SK-N-SH (cell line): ENCODE results near the gene NPFFR2. TPM values are rescaled to one million over a fixed set of nuclear protein-coding genes. Genes with fewer than 3 reads are reported as not detected.

Experiments
- CTCF ChIA-PET: fragments of 300-600, 350-600 bp; formaldehyde crosslinking; extraction: SDS; loops from one replicate; lab custom pipeline; 2021; lab: Yijun Ruan, JAX
- POLR2A ChIA-PET: fragments of 350-600 bp; sonication (Branson Sonifier 250); formaldehyde crosslinking; extraction: SDS; loops from one replicate; lab custom pipeline; 2020; ENCODE audit warnings: antibody characterized with exemption, inconsistent platforms; lab: Yijun Ruan, JAX
- DNase-seq: peaks from one replicate; pipeline ENCODE4 v3.0.0; 2012
- H2AFZ ChIP-seq: fragments of 200-600 bp; sonication (generic); 2 replicates; pipeline ENCODE4 v1.8.1; 2016; ENCODE audit warnings: antibody characterized with exemption, mild to moderate bottlenecking, low read depth
- H3F3A ChIP-seq: fragments of 200-600 bp; sonication (generic); replicated peaks from 2 replicates; pipeline ENCODE3; 2016; ENCODE audit warnings: antibody characterized with exemption, mild to moderate bottlenecking; ENCODE audit not compliant: insufficient read depth
- H3K27ac ChIP-seq, 2 experiments: fragments of 200-500 bp in 1 of 2; fragments of 200-600 bp in 1 of 2; sonication (Bioruptor generic) in 1 of 2; sonication (generic), shearing (Covaris generic) in 1 of 2; 2 replicates each; pipeline versions ENCODE4 v1.5.1 to v1.6.1; 2014 to 2016; ENCODE audit warnings: low read depth in 2 of 2, inconsistent platforms in 1 of 2, low read length in 1 of 2, mild to moderate bottlenecking in 1 of 2, mixed read lengths in 1 of 2
- H3K27me3 ChIP-seq: fragments of 200-600 bp; sonication (generic), shearing (Covaris generic); 2 replicates; pipeline ENCODE4 v1.6.1; 2016; ENCODE audit warnings: mixed run types; ENCODE audit not compliant: insufficient read depth
- H3K36me3 ChIP-seq, 2 experiments: fragments of 200-500 bp in 1 of 2; fragments of 200-600 bp in 1 of 2; sonication (Bioruptor generic) in 1 of 2; sonication (generic) in 1 of 2; replicated peaks in 1 of 2; 2 replicates each; pipeline versions ENCODE3 to v1.5.1; 2014 to 2016; ENCODE audit warnings: low read length in 1 of 2, mild to moderate bottlenecking in 1 of 2; ENCODE audit not compliant: insufficient read depth in 2 of 2, control insufficient read depth in 1 of 2
- H3K4me1 ChIP-seq, 2 experiments: fragments of 200-500 bp in 1 of 2; fragments of 200-600 bp in 1 of 2; sonication (Bioruptor generic) in 1 of 2; sonication (generic), shearing (Covaris generic) in 1 of 2; 2 replicates each; pipeline versions ENCODE4 v1.5.1 to v1.6.1; 2014 to 2016; ENCODE audit warnings: low read depth in 1 of 2, low read length in 1 of 2, mixed run types in 1 of 2; ENCODE audit not compliant: insufficient read depth in 2 of 2, control insufficient read depth in 1 of 2
- H3K4me2 ChIP-seq: fragments of 200-600 bp; sonication (generic), shearing (Covaris generic); 2 replicates; pipeline ENCODE4 v1.6.1; 2017; ENCODE audit warnings: mixed run types
- H3K4me3 ChIP-seq, 2 experiments: fragments of 200-500 bp in 1 of 2; fragments of 200-600 bp in 1 of 2; sonication (Bioruptor generic) in 1 of 2; sonication (generic), shearing (Covaris generic) in 1 of 2; 2 replicates each; pipeline versions ENCODE4 v1.5.1 to v1.8.1; 2014 to 2016; ENCODE audit warnings: low read depth in 2 of 2, inconsistent platforms in 1 of 2, low read length in 1 of 2, mild to moderate bottlenecking in 1 of 2, mixed read lengths in 1 of 2, moderate library complexity in 1 of 2
- H3K79me2 ChIP-seq: fragments of 200-600 bp; sonication (generic); 2 replicates; pipeline ENCODE4 v1.8.1; 2017; ENCODE audit warnings: mild to moderate bottlenecking; ENCODE audit not compliant: insufficient read depth
- H3K9ac ChIP-seq: fragments of 200-600 bp; sonication (generic); 2 replicates; pipeline ENCODE4 v1.6.1; 2017; ENCODE audit warnings: mixed run types
- H3K9me2 ChIP-seq: fragments of 200-600 bp; sonication (generic); 2 replicates; pipeline ENCODE4 v1.6.1; 2017; ENCODE audit warnings: mixed run types
- H3K9me3 ChIP-seq: fragments of 200-600 bp; sonication (generic); 2 replicates; pipeline ENCODE4 v1.6.1; 2017; ENCODE audit warnings: mixed run types, mild to moderate bottlenecking, moderate library complexity
- H4K20me1 ChIP-seq: fragments of 200-600 bp; sonication (generic); 2 replicates; pipeline ENCODE4 v1.6.1; 2017; ENCODE audit warnings: mild to moderate bottlenecking, mixed run types; ENCODE audit not compliant: insufficient read depth
- FOSL2 ChIP-seq: IDR thresholded peaks from 2 replicates; pipeline ENCODE4 v1.4.0; 2012; ENCODE audit warnings: low read depth, mild to moderate bottlenecking, moderate library complexity, borderline replicate concordance
- FOXM1 ChIP-seq: IDR thresholded peaks from 2 replicates; pipeline ENCODE4 v1.4.0; 2012; ENCODE audit warnings: low read depth, mild to moderate bottlenecking
- JUND ChIP-seq: IDR thresholded peaks from 2 replicates; pipeline ENCODE4 v1.4.0; 2012
- MEF2A ChIP-seq: IDR thresholded peaks from 2 replicates; pipeline ENCODE4 v1.4.0; 2012; ENCODE audit warnings: low read depth, borderline replicate concordance
- POLR2AphosphoS5 ChIP-seq: IDR thresholded peaks from 2 replicates; pipeline ENCODE4 v1.6.1; 2012; ENCODE audit warnings: low read depth, low read length
- RAD21 ChIP-seq: IDR thresholded peaks from 2 replicates; pipeline ENCODE4 v1.6.1; 2012; ENCODE audit warnings: mild to moderate bottlenecking, low read length
- RFX5 ChIP-seq: IDR thresholded peaks from 2 replicates; pipeline ENCODE4 v1.6.1; 2012; ENCODE audit warnings: mild to moderate bottlenecking, improper control_type of control experiment, low read length
- RXRA ChIP-seq: IDR thresholded peaks from 2 replicates; pipeline ENCODE4 v1.4.0; 2012; ENCODE audit warnings: low read depth, mild to moderate bottlenecking, borderline replicate concordance
- SIN3A ChIP-seq: IDR thresholded peaks from 2 replicates; pipeline ENCODE4 v1.6.1; 2012; ENCODE audit warnings: low read depth, mild to moderate bottlenecking, low read length, moderate library complexity, borderline replicate concordance
- TAF1 ChIP-seq: IDR thresholded peaks from 2 replicates; pipeline ENCODE4 v1.6.1; 2012; ENCODE audit warnings: low read depth, mild to moderate bottlenecking, low read length, moderate library complexity, borderline replicate concordance
- TCF12 ChIP-seq: IDR thresholded peaks from 2 replicates; pipeline ENCODE4 v1.4.0; 2012
- WGBS: methylation state at CpG from one replicate; pipeline ENCODE4 v1.1.6; 2017; ENCODE audit warnings: low lambda C conversion rate; 5-methylcytosine and 5-hydroxymethylcytosine counted together
- polyA plus RNA-seq, 3 experiments: library from polyadenylated mRNA; depleted of rRNA; stranded (reverse); fragments of >200 nt; gene quantifications; 2 replicates each; pipeline ENCODE4 v1.2.3, GENCODE V29; 2012
- TF ChIP-seq, protein P1 (sequence below): IDR thresholded peaks from 2 replicates; pipeline ENCODE4; 2012
- TF ChIP-seq, protein P2 (sequence below): IDR thresholded peaks from 2 replicates; pipeline ENCODE4 v1.4.0; 2012; ENCODE audit warnings: low read depth, borderline replicate concordance
- TF ChIP-seq, protein P3 (sequence below): fragments of 150-350 bp; IDR thresholded peaks from 2 replicates; pipeline ENCODE4 v1.6.1; 2017; ENCODE audit warnings: antibody characterized with exemption, low read length, low read depth, borderline replicate concordance
- TF ChIP-seq, protein P4 (sequence below): IDR thresholded peaks from 2 replicates; pipeline ENCODE4 v1.4.0; 2012; ENCODE audit warnings: low read depth

The NPFFR2 gene
- polyA plus RNA-seq, 1 of the 3 experiments (the other 2 are of a cell fraction), result 6.2 TPM

DNA sequence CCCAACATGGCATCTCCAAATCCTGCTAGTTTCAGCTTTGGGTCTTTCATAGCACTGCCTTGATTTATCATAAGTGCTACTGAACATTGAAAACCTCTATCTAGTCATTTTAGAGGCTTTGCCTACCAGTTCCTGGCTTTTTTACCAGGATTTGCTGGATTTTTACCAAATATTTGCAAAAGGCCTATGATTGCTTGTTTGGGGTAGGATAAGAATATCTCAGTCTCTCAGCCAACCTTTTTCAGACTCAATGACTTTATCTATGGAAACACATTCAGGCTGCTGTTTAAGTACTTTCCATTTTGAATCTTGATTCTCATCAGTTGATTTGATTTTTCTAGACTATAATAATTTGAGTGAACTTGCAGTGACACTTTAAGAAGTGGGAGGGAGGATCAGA, 80.1 kb downstream of the NPFFR2 start:
- Histone ChIP-seq H3K4me2 (no peak overlapping the region), H2AFZ (no peak overlapping the region), H3K9me2 (no peaks in the 10 kb centered on the region), H4K20me1 (no peaks in the 10 kb centered on the region), H3K4me1 (no peaks in the 10 kb centered on the region), H3K4me3 (no peak overlapping the region), H3K36me3 (no peaks in the 10 kb centered on the region), H3K27me3 (no peaks in the 10 kb centered on the region), H3K9ac (no peak overlapping the region), H3K9me3 (no peaks in the 10 kb centered on the region), H3F3A (no peaks in the 10 kb centered on the region), H3K79me2 (no peaks in the 10 kb centered on the region), H3K27ac (peak overlapping the region in 1 of 2 experiments; percentile 12; a peak in 1 of 4 replicates)
- no peak for DNase-seq
- CTCF ChIA-PET, result no interaction called here
- POLR2A ChIA-PET, result no interaction called here
- TF ChIP-seq SIN3A (no peak), FOSL2 (no peak), TAF1 (no peak), MEF2A (no peak), TCF12 (no peak)
- TF ChIP-seq, protein P1, sequence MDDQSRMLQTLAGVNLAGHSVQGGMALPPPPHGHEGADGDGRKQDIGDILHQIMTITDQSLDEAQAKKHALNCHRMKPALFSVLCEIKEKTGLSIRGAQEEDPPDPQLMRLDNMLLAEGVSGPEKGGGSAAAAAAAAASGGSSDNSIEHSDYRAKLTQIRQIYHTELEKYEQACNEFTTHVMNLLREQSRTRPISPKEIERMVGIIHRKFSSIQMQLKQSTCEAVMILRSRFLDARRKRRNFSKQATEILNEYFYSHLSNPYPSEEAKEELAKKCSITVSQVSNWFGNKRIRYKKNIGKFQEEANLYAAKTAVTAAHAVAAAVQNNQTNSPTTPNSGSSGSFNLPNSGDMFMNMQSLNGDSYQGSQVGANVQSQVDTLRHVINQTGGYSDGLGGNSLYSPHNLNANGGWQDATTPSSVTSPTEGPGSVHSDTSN, result no peak

DNA sequence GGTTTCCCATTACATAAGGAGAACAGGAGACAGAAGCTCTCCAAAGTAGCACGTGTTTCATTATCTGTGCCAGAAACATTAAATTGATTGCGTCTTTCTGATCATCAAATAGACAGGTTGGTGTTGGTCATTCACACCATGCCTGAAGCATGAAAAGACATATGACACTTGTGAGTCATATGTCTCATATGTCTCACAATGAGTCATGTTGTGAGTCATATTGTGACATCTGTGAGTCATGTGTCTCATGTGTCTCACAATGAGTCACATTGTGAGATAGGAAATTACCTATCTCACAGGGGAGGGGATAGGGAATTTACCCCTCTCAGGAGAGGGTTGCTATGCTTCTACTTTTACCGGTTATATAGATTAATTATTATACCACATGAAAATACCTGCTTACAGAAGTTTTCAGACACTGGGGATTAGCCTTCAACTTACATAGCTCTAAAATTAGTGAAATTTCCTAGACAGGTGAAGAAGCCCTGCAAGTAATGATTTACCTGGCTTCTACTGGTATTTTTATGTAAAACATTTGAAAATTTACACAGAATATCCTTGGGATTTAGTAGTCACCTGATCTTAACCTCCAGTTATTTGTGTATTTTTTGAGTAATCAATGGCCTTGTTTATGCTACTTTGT, 80.8 kb downstream of the NPFFR2 start:
- no peaks in the 10 kb centered on the region for H3K79me2 ChIP-seq
- H3K27me3 ChIP-seq, result no peaks in the 10 kb centered on the region
- no peaks in the 10 kb centered on the region for H3K4me1 ChIP-seq
- no peak for DNase-seq
- peak overlapping the region in 1 of 2 experiments; percentile 34; a peak in 1 of 4 replicates for H3K27ac ChIP-seq
- WGBS, result 24% methylated on average over 3 of the region's 3 CpGs
- POLR2A ChIA-PET, result no interaction called here
- H3K9ac ChIP-seq, result no peak overlapping the region
- TF ChIP-seq, protein P2, sequence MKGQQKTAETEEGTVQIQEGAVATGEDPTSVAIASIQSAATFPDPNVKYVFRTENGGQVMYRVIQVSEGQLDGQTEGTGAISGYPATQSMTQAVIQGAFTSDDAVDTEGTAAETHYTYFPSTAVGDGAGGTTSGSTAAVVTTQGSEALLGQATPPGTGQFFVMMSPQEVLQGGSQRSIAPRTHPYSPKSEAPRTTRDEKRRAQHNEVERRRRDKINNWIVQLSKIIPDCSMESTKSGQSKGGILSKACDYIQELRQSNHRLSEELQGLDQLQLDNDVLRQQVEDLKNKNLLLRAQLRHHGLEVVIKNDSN, result peak; percentile 63; the same call in 1 of the 2 replicates
- TF ChIP-seq, protein P3, sequence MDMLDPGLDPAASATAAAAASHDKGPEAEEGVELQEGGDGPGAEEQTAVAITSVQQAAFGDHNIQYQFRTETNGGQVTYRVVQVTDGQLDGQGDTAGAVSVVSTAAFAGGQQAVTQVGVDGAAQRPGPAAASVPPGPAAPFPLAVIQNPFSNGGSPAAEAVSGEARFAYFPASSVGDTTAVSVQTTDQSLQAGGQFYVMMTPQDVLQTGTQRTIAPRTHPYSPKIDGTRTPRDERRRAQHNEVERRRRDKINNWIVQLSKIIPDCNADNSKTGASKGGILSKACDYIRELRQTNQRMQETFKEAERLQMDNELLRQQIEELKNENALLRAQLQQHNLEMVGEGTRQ, result no peak
- TF ChIP-seq RFX5, result no peak
- TF ChIP-seq RXRA, result no peak
- TF ChIP-seq, protein P1, result peak; percentile 41
- TF ChIP-seq JUND, result peak; percentile 89
- peak; percentile 65; the same call in 1 of the 2 replicates for TF ChIP-seq POLR2AphosphoS5
- no peak for TF ChIP-seq RAD21
- peak; percentile 97 for TF ChIP-seq FOSL2
- TF ChIP-seq FOXM1, result no peak
- TF ChIP-seq, protein P4, sequence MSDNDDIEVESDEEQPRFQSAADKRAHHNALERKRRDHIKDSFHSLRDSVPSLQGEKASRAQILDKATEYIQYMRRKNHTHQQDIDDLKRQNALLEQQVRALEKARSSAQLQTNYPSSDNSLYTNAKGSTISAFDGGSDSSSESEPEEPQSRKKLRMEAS, result peak; percentile 74; the same call in 1 of the 2 replicates
- peak; percentile 70 for TF ChIP-seq TCF12
- no peak overlapping the region for H2AFZ ChIP-seq
- no peaks in the 10 kb centered on the region for H3K9me2 ChIP-seq
- H3K9me3 ChIP-seq, result no peaks in the 10 kb centered on the region
- no peaks in the 10 kb centered on the region for H4K20me1 ChIP-seq
- CTCF ChIA-PET, result no interaction called here
- H3K4me3 ChIP-seq, result no peak overlapping the region
- H3K4me2 ChIP-seq, result no peak overlapping the region
- H3K36me3 ChIP-seq, result no peaks in the 10 kb centered on the region
- H3F3A ChIP-seq, result no peaks in the 10 kb centered on the region
